Measurements from ENCODE around the gene TRMT61A.

DNA sequence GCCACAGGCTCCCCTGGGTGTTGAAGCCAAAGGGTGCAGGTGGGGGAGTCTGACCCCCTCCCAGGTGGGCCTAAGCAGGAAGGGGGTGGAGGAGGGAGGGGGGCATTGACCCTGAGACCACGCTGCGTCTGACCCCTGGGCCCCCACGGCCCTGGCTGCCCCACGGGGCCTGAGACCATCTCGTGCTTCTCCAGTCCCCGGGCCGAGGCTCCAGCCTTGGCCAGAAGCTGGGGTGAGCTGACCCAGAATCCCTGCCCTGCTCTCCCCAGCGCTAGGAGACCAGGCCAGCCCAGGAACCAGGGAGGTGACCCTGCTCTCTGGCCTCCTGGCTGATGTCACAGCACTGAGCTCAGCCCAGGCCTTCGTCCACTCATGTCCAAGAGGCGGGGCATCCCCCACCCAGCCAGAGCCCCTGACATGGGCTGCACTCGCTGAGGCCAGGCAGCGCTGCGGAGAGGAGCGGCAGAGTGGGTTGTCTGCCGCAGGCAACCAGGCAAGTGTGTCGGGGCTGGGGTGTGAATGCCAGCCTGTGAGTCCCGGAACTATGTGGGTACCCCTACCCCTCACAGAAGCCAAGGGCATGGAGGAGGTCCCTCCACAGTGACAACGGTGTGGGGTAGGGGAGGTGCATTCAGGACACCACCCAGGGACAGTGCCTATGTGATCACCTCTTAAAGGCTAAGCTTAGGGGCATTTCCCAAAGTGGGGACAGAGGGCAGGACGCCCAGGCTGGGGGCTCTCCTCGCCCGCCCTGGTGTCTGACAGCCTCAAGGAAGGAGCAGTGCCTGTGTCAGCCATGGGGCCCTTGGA lies 6.3 kb downstream of the TRMT61A start:
- no peak for TF ChIP-seq LEF1 (IDR thresholded peaks at IDR 0.05; ENCODE audit: borderline replicate concordance)
- TF ChIP-seq TARDBP (IDR thresholded peaks at IDR 0.05), result no peak
- TF ChIP-seq BHLHE40 (IDR thresholded peaks at IDR 0.05; ENCODE audit: borderline replicate concordance), result no peak
- no peak for TF ChIP-seq NFRKB (IDR thresholded peaks at IDR 0.05)
- no peak for TF ChIP-seq SUZ12 (IDR thresholded peaks at IDR 0.05)
- TF ChIP-seq ZNF384 (IDR thresholded peaks at IDR 0.05), result no peak
- no peak for TF ChIP-seq SP1 (IDR thresholded peaks at IDR 0.05)
- TF ChIP-seq HDGF (IDR thresholded peaks at IDR 0.05; ENCODE audit: borderline replicate concordance), result no peak
- TF ChIP-seq, protein P1, sequence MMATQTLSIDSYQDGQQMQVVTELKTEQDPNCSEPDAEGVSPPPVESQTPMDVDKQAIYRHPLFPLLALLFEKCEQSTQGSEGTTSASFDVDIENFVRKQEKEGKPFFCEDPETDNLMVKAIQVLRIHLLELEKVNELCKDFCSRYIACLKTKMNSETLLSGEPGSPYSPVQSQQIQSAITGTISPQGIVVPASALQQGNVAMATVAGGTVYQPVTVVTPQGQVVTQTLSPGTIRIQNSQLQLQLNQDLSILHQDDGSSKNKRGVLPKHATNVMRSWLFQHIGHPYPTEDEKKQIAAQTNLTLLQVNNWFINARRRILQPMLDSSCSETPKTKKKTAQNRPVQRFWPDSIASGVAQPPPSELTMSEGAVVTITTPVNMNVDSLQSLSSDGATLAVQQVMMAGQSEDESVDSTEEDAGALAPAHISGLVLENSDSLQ (IDR thresholded peaks at IDR 0.05), result no peak
- no peak for TF ChIP-seq CTBP1 (IDR thresholded peaks at IDR 0.05; ENCODE audit: borderline replicate concordance)
- no peak for TF ChIP-seq FOXK2 (IDR thresholded peaks at IDR 0.05)
